ENCODE measurements around the gene PPID.

GRCh38 chr4:158738866-158739265 is 15.7 kb upstream of the PPID start:
- TF ChIP-seq CTCF (IDR thresholded peaks at IDR 0.05) (no peak), POLR2A (IDR thresholded peaks at IDR 0.05) (no peak)

All from vagina (tissue), 2 donors.